ENCODE data around the gene CISD3.

GRCh38 chr17:38750044-38750311 is 19.8 kb downstream of the CISD3 start:
- TF ChIP-seq POLR2A (IDR thresholded peaks at IDR 0.05; ENCODE audit: low read length) (no peak), GATA1 (IDR thresholded peaks at IDR 0.05; ENCODE audit: low read depth, low read length) (no peak)
